Measurements from ENCODE around the gene VKORC1. TPM values are rescaled to one million over a fixed set of nuclear protein-coding genes. Genes with fewer than 3 reads are reported as not detected.

Gene VKORC1
- total RNA-seq, 4 donors from 2014 or later: 20.6 to 207 (median 102) TPM

DNA sequence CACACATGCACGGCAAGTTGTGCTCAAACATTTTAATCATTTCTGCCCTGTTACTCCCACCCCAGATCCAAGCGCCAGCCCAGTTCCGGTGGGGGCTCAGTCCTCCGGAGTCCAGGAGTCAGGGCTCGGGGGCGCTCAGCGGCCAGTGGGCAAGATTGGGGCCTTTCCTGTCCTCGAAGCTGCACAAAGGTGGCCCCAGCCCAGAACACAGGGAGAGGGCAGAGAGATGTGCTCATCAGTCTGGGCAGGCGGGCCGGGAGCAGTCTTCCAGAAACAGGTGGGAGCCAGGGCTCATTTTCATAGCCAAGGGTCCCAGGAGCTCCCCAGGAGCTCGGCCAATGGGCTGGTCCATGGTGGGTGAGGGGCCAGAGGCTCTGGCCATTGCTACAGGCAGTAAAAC lies 36.8 kb upstream of the VKORC1 start:
- no peaks in the 10 kb centered on the region for H3K9me3 ChIP-seq
- peak overlapping the region in 2 of 4 donors; percentile 32 to 40 for H3K4me3 ChIP-seq
- no peak for DNase-seq
- H3K4me1 ChIP-seq: peaks cover 0 to 69% (median 15%) of the 10 kb centered on the region in 4 donors
- no peak for TF ChIP-seq POLR2A (IDR thresholded peaks at IDR 0.05)
- TF ChIP-seq, protein P1, sequence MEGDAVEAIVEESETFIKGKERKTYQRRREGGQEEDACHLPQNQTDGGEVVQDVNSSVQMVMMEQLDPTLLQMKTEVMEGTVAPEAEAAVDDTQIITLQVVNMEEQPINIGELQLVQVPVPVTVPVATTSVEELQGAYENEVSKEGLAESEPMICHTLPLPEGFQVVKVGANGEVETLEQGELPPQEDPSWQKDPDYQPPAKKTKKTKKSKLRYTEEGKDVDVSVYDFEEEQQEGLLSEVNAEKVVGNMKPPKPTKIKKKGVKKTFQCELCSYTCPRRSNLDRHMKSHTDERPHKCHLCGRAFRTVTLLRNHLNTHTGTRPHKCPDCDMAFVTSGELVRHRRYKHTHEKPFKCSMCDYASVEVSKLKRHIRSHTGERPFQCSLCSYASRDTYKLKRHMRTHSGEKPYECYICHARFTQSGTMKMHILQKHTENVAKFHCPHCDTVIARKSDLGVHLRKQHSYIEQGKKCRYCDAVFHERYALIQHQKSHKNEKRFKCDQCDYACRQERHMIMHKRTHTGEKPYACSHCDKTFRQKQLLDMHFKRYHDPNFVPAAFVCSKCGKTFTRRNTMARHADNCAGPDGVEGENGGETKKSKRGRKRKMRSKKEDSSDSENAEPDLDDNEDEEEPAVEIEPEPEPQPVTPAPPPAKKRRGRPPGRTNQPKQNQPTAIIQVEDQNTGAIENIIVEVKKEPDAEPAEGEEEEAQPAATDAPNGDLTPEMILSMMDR (IDR thresholded peaks at IDR 0.05): no peak
- H3K27me3 ChIP-seq: no peaks in the 10 kb centered on the region
- peaks cover 0 to 51% (median 0%) of the 10 kb centered on the region in 3 donors for H3K36me3 ChIP-seq
- peak overlapping the region in 3 of 4 donors; percentile 89 to 96 (median 93) for H3K27ac ChIP-seq

GRCh38 chr16:31130899-31131298 lies 36.3 kb upstream of the VKORC1 start:
- Histone ChIP-seq H3K36me3 (peaks cover 0 to 51% (median 0%) of the 10 kb centered on the region in 3 donors), H3K27me3 (no peaks in the 10 kb centered on the region), H3K4me1 (peaks cover 0 to 69% (median 15%) of the 10 kb centered on the region in 4 donors), H3K27ac (peak overlapping the region in 3 of 4 donors; percentile 89 to 96 (median 93)), H3K4me3 (peak overlapping the region in 1 of 4 donors; percentile 32), H3K9me3 (no peaks in the 10 kb centered on the region)
- DNase-seq: peak in 2 of 3 donors; percentile 91
- TF ChIP-seq, protein P1 (IDR thresholded peaks at IDR 0.05): peak in 1 of 6 experiments; percentile 5
- TF ChIP-seq POLR2A (IDR thresholded peaks at IDR 0.05): peak in 1 of 2 donors; percentile 58

DNA sequence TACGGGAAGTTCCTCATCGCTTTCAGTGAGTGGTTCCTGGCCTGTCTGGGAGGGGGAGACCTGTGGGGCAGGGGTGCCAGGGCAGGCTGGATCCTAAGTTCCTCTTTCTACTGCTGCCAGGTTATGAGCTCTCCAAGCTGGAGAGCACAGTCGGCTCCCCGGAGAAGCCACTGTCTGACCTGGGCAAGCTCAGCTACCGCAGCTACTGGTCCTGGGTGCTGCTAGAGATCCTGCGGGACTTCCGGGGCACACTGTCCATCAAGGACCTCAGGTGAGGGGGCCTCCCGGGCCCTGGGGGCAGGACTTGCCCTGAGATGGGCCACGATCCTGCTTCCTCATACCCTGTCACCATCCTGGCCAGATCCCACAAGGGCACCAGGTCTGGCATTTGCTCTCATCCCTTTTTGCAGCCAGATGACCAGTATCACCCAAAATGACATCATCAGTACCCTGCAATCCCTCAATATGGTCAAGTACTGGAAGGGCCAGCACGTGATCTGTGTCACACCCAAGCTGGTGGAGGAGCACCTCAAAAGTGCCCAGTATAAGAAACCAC lies 35.8 kb upstream of the VKORC1 start:
- TF ChIP-seq POLR2A (IDR thresholded peaks at IDR 0.05): peak in 1 of 2 donors; percentile 17
- TF ChIP-seq, protein P1 (IDR thresholded peaks at IDR 0.05): no peak
- peaks cover 0 to 69% (median 15%) of the 10 kb centered on the region in 4 donors for H3K4me1 ChIP-seq
- peaks cover 0 to 51% (median 0%) of the 10 kb centered on the region in 3 donors for H3K36me3 ChIP-seq
- peak overlapping the region in 1 of 4 donors; percentile 25 for H3K4me3 ChIP-seq
- no peak for DNase-seq
- H3K27ac ChIP-seq: peak overlapping the region in 3 of 4 donors; percentile 89 to 96 (median 93)
- no peaks in the 10 kb centered on the region for H3K9me3 ChIP-seq
- no peaks in the 10 kb centered on the region for H3K27me3 ChIP-seq

DNA sequence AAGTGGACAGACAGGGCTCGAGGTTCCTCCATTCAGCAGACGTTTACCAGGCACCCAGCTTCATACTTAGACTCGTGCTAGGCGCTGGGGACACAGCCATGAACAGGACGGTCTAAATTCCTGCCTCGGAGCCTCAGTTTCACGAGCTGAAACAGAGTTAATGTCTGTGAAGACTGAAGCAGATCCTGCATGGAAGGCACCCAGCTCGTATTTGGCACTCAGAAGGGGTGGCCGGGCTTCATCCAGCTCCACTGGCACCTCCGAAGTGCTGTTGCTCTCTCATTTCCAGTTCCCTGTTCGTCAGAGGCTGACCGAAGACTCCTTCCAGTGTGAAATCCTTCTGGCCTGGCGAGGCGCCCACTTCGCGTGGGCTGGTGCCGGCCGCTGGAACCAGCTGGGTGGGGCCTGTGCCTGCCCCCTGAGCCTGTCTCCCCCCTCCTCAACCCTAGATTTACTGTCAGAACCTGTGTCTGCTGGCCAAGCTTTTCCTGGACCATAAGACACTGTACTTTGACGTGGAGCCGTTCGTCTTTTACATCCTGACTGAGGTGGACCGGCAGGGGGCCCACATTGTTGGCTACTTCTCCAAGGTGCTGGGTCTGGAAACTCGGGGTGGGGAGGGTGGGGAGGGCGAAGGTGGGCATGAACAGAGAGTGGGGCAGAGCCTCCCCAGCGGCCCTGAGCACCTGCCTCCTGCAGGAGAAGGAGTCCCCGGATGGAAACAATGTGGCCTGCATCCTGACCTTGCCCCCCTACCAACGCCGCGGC lies 35.2 kb upstream of the VKORC1 start:
- Histone ChIP-seq H3K27me3 (no peaks in the 10 kb centered on the region), H3K36me3 (peaks cover 0 to 51% (median 0%) of the 10 kb centered on the region in 3 donors), H3K27ac (peak overlapping the region; percentile 25 to 96 (median 91)), H3K4me3 (peak overlapping the region in 2 of 4 donors; percentile 23 to 25), H3K4me1 (peaks cover 0 to 69% (median 15%) of the 10 kb centered on the region in 4 donors), H3K9me3 (no peaks in the 10 kb centered on the region)
- TF ChIP-seq, protein P1 (IDR thresholded peaks at IDR 0.05): no peak
- TF ChIP-seq POLR2A (IDR thresholded peaks at IDR 0.05): no peak
- no peak for DNase-seq

- H3K4me1 ChIP-seq: peaks cover 0 to 67% (median 15%) of the 10 kb centered on the region in 4 donors
- TF ChIP-seq POLR2A (IDR thresholded peaks at IDR 0.05): peak; percentile 60 to 84
- TF ChIP-seq, protein P1 (IDR thresholded peaks at IDR 0.05): no peak
- no peaks in the 10 kb centered on the region for H3K27me3 ChIP-seq
- no peak overlapping the region for H3K4me3 ChIP-seq
- H3K36me3 ChIP-seq: peaks cover 0 to 54% (median 0%) of the 10 kb centered on the region in 3 donors
- peak in 2 of 3 donors; percentile 82 to 87 for DNase-seq
- no peaks in the 10 kb centered on the region for H3K9me3 ChIP-seq
- peak overlapping the region; percentile 31 to 96 (median 91) for H3K27ac ChIP-seq
These were observed 34.3 kb upstream of the VKORC1 start for GRCh38 chr16:31128711-31129567.

Measured in Peyer's patch (tissue), 4 donors.